ENCODE measurements around the gene ORM1. TPM values are rescaled to one million over a fixed set of nuclear protein-coding genes. Genes with fewer than 3 reads are reported as not detected.

The ORM1 gene
- total RNA-seq, 1 experiment from 2014 or later = 27.5 TPM

- Mint-ChIP-seq H3K9me3 (ENCODE audit: unreplicated experiment) (peaks cover 10% of the 10 kb centered on the region), H3K4me3 (ENCODE audit: unreplicated experiment) (no peak overlapping the region), H3K4me1 (ENCODE audit: low read depth, unreplicated experiment) (no peaks in the 10 kb centered on the region), H3K36me3 (ENCODE audit: insufficient read depth, unreplicated experiment) (peaks cover 13% of the 10 kb centered on the region), H3K27ac (ENCODE audit: unreplicated experiment) (no peak overlapping the region), H3K27me3 (ENCODE audit: insufficient read depth, unreplicated experiment) (no peaks in the 10 kb centered on the region)
- ChIA-PET CTCF (no interaction called here), POLR2A (no interaction called here)
- no peaks in the 10 kb centered on the region for H3K9me3 ChIP-seq
- intact Hi-C loops (cut with micrococcal nuclease; ENCODE audit: unreplicated experiment) = no loop called here
- H3K4me3 ChIP-seq (ENCODE audit: low read depth, low read length) = no peak overlapping the region
- no TSS peak for BruUV-seq (replicated peaks)
- peak in 1 of 2 experiments; percentile 31 for DNase-seq
- H3K27me3 ChIP-seq (replicated peaks; ENCODE audit: control insufficient read depth, insufficient read depth, low read length) = no peaks in the 10 kb centered on the region
- no peaks in the 10 kb centered on the region; the same call in 1 of the 2 replicates for H3K36me3 ChIP-seq (ENCODE audit: control insufficient read depth, insufficient read depth, low read length)
- no peak for TF ChIP-seq CTCF (IDR thresholded peaks at IDR 0.05; ENCODE audit: insufficient read depth in 1 of 2, low read depth in 1 of 2, low read length in 1 of 2, severe bottlenecking in 1 of 2, unreplicated experiment in 1 of 2)
- no peaks in the 10 kb centered on the region for H3K4me1 ChIP-seq
These were observed 41.3 kb upstream of the ORM1 start for GRCh38 chr9:114281473-114282103.

- no peak overlapping the region for H3K4me3 ChIP-seq (ENCODE audit: low read depth, low read length)
- TF ChIP-seq CTCF (IDR thresholded peaks at IDR 0.05; ENCODE audit: insufficient read depth in 1 of 2, low read depth in 1 of 2, low read length in 1 of 2, severe bottlenecking in 1 of 2, unreplicated experiment in 1 of 2) = no peak
- CTCF ChIA-PET = no interaction called here
- Mint-ChIP-seq H3K36me3 (ENCODE audit: insufficient read depth, unreplicated experiment) (peaks cover 13% of the 10 kb centered on the region), H3K9me3 (ENCODE audit: unreplicated experiment) (peaks cover 10% of the 10 kb centered on the region), H3K4me1 (ENCODE audit: low read depth, unreplicated experiment) (no peaks in the 10 kb centered on the region), H3K27ac (ENCODE audit: unreplicated experiment) (no peak overlapping the region), H3K27me3 (ENCODE audit: insufficient read depth, unreplicated experiment) (no peaks in the 10 kb centered on the region), H3K4me3 (ENCODE audit: unreplicated experiment) (no peak overlapping the region)
- no peaks in the 10 kb centered on the region for H3K4me1 ChIP-seq
- intact Hi-C loops (cut with micrococcal nuclease; ENCODE audit: unreplicated experiment) = no loop called here
- BruUV-seq (replicated peaks) = no TSS peak
- H3K9me3 ChIP-seq = no peaks in the 10 kb centered on the region
- H3K27me3 ChIP-seq (replicated peaks; ENCODE audit: control insufficient read depth, insufficient read depth, low read length) = no peaks in the 10 kb centered on the region
- POLR2A ChIA-PET = no interaction called here
- H3K36me3 ChIP-seq (ENCODE audit: control insufficient read depth, insufficient read depth, low read length) = no peaks in the 10 kb centered on the region; the same call in none of the 2 replicates
- DNase-seq = peak in 1 of 2 experiments; percentile 20
These were observed 40.8 kb upstream of the ORM1 start for GRCh38 chr9:114282104-114282485.

GRCh38 chr9:114282507-114282906 lies 40.4 kb upstream of the ORM1 start:
- Mint-ChIP-seq H3K9me3 (ENCODE audit: unreplicated experiment) (peaks cover 10% of the 10 kb centered on the region), H3K27me3 (ENCODE audit: insufficient read depth, unreplicated experiment) (no peaks in the 10 kb centered on the region), H3K4me1 (ENCODE audit: low read depth, unreplicated experiment) (no peaks in the 10 kb centered on the region), H3K36me3 (ENCODE audit: insufficient read depth, unreplicated experiment) (peaks cover 13% of the 10 kb centered on the region), H3K27ac (ENCODE audit: unreplicated experiment) (no peak overlapping the region), H3K4me3 (ENCODE audit: unreplicated experiment) (no peak overlapping the region)
- CTCF ChIA-PET = no interaction called here
- TF ChIP-seq CTCF (IDR thresholded peaks at IDR 0.05; ENCODE audit: insufficient read depth in 1 of 2, low read depth in 1 of 2, low read length in 1 of 2, severe bottlenecking in 1 of 2, unreplicated experiment in 1 of 2) = no peak
- peak in 1 of 2 experiments; percentile 25 for DNase-seq
- POLR2A ChIA-PET = no interaction called here
- Histone ChIP-seq H3K36me3 (ENCODE audit: control insufficient read depth, insufficient read depth, low read length) (no peaks in the 10 kb centered on the region; the same call in none of the 2 replicates), H3K4me1 (0 out of 2 replicates have a peak, but pooled peaks cover under 1% of the 10 kb centered on the region), H3K9me3 (no peaks in the 10 kb centered on the region), H3K4me3 (ENCODE audit: low read depth, low read length) (no peak overlapping the region), H3K27me3 (replicated peaks; ENCODE audit: control insufficient read depth, insufficient read depth, low read length) (no peaks in the 10 kb centered on the region)
- intact Hi-C loops (cut with micrococcal nuclease; ENCODE audit: unreplicated experiment) = no loop called here
- no TSS peak for BruUV-seq (replicated peaks)

Data from Caco-2 (cell line).